Neural crest cell (in vitro differentiated cells): Measurements from ENCODE around the gene LARGE1. TPM values are rescaled to one million over a fixed set of nuclear protein-coding genes. Genes with fewer than 3 reads are reported as not detected.

Source experiments
- DNase-seq: peaks from one replicate; pipeline ENCODE4 v3.0.0; 2021; ENCODE audit warnings: low read depth, mixed read lengths, low spot score
- H3K27ac Mint-ChIP-seq: one replicate; pipeline ENCODE4 v1.8.0; 2021; ENCODE audit warnings: mild to moderate bottlenecking, mixed read lengths; ENCODE audit not compliant: unreplicated experiment
- H3K27me3 Mint-ChIP-seq: 2 replicates; pipeline ENCODE4 v1.8.0; 2021; ENCODE audit warnings: low read depth, mild to moderate bottlenecking, mixed read lengths
- H3K36me3 Mint-ChIP-seq: 2 replicates; pipeline ENCODE4 v1.8.0; 2021; ENCODE audit warnings: low read depth, mild to moderate bottlenecking, mixed read lengths
- H3K4me1 Mint-ChIP-seq: 2 replicates; pipeline ENCODE4 v1.8.0; 2021; ENCODE audit warnings: mixed read lengths
- H3K4me3 Mint-ChIP-seq: one replicate; pipeline ENCODE4 v1.8.0; 2021; ENCODE audit warnings: mild to moderate bottlenecking, mixed read lengths
- H3K9me3 Mint-ChIP-seq: 2 replicates; pipeline ENCODE4 v1.8.0; 2021; ENCODE audit warnings: mixed read lengths
- total RNA-seq: library from RNA; stranded (reverse); gene quantifications from 2 replicates; pipeline ENCODE4 v1.2.1, GENCODE V29; 2021
- TF ChIP-seq, protein P1 (sequence below): fragments of 200-600 bp; sonication (generic); conservative IDR thresholded peaks from 2 replicates; pipeline ENCODE4 v1.5.0; 2021; ENCODE audit warnings: antibody characterized with exemption, mild to moderate bottlenecking

The LARGE1 gene
- total RNA-seq, 1 donor from 2014 or later, result 33.0 TPM

DNA sequence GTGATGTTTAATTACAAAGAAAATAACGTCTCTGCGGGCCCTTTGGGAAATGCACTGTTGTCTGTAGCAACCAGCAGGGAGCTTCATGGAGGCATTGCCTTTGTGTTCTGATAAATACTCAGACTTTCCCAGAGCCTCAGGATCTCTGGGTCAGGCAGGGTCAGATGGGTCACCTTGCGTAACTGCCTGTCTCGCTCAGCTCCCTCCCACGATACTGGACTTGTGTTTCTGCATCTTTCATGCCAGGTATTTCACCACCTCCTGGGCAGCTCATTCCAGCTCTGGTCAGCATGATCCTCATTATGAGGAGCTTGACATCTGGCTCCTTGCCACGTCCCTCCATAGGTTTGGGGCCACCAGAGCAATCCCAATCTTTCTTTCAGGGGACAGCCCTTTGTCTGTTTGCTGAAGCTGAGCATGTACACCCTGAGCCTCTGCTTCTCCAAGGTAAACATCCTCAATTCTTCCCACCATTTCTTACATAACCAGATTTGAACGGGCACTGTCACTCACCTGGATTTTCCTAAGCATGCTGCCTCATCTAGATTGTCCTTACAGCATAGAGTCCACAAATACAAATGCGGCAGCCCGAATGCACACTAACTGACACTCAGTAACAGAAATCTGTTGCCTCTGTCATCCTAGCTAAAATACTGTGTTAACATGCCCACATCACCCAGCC lies 162.3 kb downstream of the LARGE1 start:
- no peak overlapping the region for H3K27ac Mint-ChIP-seq
- no peaks in the 10 kb centered on the region for H3K9me3 Mint-ChIP-seq
- H3K27me3 Mint-ChIP-seq, result no peaks in the 10 kb centered on the region
- peaks cover 40% of the 10 kb centered on the region for H3K4me1 Mint-ChIP-seq
- DNase-seq, result no peak
- TF ChIP-seq, protein P1, sequence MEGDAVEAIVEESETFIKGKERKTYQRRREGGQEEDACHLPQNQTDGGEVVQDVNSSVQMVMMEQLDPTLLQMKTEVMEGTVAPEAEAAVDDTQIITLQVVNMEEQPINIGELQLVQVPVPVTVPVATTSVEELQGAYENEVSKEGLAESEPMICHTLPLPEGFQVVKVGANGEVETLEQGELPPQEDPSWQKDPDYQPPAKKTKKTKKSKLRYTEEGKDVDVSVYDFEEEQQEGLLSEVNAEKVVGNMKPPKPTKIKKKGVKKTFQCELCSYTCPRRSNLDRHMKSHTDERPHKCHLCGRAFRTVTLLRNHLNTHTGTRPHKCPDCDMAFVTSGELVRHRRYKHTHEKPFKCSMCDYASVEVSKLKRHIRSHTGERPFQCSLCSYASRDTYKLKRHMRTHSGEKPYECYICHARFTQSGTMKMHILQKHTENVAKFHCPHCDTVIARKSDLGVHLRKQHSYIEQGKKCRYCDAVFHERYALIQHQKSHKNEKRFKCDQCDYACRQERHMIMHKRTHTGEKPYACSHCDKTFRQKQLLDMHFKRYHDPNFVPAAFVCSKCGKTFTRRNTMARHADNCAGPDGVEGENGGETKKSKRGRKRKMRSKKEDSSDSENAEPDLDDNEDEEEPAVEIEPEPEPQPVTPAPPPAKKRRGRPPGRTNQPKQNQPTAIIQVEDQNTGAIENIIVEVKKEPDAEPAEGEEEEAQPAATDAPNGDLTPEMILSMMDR, result no peak
- peaks cover 4% of the 10 kb centered on the region for H3K36me3 Mint-ChIP-seq
- no peak overlapping the region for H3K4me3 Mint-ChIP-seq

DNA sequence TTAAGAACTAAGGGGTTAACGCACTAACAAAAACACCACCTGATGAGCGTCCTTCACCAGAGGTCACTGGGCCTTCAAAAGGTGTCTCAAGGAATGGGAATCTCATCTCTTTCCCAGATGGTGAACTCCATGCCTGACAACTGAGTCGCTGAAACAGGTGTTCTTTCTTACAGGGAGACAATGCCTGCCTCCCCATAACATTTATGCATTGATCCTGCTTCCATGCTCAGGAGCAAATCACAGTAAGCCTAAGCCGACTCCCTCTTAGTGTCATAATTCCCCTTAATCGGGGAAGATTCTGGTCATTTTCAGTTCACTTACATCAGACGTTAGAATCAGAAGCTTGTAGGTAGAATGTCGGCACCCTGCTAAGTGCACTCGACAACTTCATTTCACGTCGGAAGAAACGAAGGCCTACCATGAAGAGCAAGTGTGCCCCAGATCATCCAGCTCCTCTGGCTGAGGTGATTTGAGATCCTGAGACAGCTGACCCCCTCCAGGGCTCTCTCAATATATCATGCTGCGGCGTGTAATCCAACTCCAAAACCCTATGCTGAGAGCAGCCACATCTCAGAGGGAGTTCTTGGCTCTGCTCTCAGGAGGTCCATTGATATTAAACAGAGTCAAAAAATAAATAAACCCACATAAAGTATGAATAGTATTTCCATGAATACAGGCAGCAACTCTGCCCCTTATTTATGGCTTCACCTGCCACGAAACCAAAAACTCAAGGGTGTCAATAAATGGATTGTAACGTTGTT lies 163.1 kb downstream of the LARGE1 start:
- peaks cover 3% of the 10 kb centered on the region for H3K36me3 Mint-ChIP-seq
- no peaks in the 10 kb centered on the region for H3K27me3 Mint-ChIP-seq
- no peak overlapping the region for H3K4me3 Mint-ChIP-seq
- TF ChIP-seq, protein P1, result no peak
- peak overlapping the region; percentile 63 for H3K27ac Mint-ChIP-seq
- no peak for DNase-seq
- peaks cover 40% of the 10 kb centered on the region for H3K4me1 Mint-ChIP-seq
- peaks cover 3% of the 10 kb centered on the region for H3K9me3 Mint-ChIP-seq

DNA sequence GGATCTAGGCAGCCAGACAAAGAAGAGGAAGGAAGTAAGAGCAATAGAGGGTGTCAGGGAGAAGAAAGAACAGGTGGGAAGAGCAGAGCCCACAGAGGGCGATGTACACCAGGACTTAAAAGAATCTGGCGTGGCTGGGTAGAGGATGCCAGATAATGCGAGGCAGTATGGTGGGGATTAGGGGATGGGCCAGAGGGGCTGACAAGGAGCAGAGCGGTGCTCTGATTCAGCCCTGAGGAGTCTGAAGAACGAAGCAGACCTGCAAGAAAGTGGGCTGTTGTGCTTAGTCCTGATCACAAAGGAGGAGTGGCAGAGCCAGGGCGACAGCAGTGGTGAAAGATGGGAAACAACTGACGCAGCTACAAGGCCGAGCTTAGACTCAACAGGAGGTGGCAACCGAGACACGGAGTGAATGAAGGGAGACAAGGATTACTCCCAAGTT lies 163.7 kb downstream of the LARGE1 start:
- Mint-ChIP-seq H3K9me3 (peaks cover 3% of the 10 kb centered on the region), H3K4me3 (no peak overlapping the region), H3K27me3 (no peaks in the 10 kb centered on the region), H3K4me1 (peaks cover 40% of the 10 kb centered on the region), H3K36me3 (peaks cover 2% of the 10 kb centered on the region), H3K27ac (peak overlapping the region; percentile 63)
- TF ChIP-seq, protein P1, result no peak
- no peak for DNase-seq

DNA sequence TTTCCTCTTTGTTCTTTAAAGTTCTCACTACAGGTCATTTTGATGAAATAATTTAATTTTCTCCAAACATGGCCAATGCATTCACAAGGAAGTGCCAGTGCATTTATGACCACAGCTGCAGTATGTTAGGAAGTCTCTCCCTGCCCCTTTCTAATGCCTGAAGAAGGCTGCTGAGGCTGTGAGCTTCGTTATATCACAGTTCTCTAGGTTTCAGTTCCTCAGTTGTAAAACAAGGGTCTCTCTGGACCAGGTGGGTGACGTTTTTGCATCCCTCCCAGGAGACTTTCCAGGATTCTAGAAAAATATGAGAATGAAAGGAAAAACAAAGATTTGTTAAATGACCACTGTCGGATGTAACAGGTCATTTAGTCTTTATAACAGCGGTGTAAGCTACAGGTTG lies 171.6 kb downstream of the LARGE1 start:
- no peaks in the 10 kb centered on the region for H3K27me3 Mint-ChIP-seq
- peaks cover 3% of the 10 kb centered on the region for H3K36me3 Mint-ChIP-seq
- H3K4me1 Mint-ChIP-seq, result peaks cover 6% of the 10 kb centered on the region
- TF ChIP-seq, protein P1, result no peak
- peaks cover 3% of the 10 kb centered on the region for H3K9me3 Mint-ChIP-seq
- no peak overlapping the region for H3K4me3 Mint-ChIP-seq
- no peak overlapping the region for H3K27ac Mint-ChIP-seq
- no peak for DNase-seq

DNA sequence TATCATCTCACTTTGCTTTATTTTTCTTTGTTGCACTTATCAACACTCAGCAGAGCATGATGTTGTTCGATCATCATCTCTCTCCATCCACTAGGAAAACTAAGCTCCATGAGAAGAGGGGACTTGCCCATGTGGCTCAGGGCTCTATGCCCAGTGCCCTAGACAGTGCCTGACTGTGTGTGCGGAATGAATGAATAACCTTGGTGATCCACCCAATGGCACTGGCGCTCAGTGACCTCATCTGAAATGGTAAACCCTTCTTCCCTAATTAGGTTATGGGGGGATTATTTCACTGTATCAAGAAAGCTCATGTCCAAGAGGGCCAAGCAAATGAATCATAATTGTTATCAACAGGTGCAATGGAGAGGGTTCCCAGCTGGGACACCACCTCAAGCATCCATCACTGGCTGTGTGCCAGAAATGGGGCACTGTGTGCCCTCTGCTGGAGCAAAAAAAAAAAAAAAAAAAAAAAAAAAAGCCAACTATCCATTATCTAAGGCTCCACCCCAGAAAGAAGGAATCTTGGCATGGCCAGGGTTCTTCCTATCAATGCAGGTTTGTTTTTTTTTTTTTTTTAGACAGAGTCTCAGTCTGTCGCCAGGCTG lies 172.6 kb downstream of the LARGE1 start:
- Mint-ChIP-seq H3K4me1 (peaks cover 6% of the 10 kb centered on the region), H3K9me3 (peaks cover 6% of the 10 kb centered on the region), H3K27ac (no peak overlapping the region)

More for the DNA sequence above, 172.6 kb downstream of the LARGE1 start:
- no peak for DNase-seq
- Mint-ChIP-seq H3K4me3 (no peak overlapping the region), H3K27me3 (no peaks in the 10 kb centered on the region), H3K36me3 (peaks cover 5% of the 10 kb centered on the region)
- TF ChIP-seq, protein P1, result no peak
